ENCODE results near the gene FRMD8.

DNA sequence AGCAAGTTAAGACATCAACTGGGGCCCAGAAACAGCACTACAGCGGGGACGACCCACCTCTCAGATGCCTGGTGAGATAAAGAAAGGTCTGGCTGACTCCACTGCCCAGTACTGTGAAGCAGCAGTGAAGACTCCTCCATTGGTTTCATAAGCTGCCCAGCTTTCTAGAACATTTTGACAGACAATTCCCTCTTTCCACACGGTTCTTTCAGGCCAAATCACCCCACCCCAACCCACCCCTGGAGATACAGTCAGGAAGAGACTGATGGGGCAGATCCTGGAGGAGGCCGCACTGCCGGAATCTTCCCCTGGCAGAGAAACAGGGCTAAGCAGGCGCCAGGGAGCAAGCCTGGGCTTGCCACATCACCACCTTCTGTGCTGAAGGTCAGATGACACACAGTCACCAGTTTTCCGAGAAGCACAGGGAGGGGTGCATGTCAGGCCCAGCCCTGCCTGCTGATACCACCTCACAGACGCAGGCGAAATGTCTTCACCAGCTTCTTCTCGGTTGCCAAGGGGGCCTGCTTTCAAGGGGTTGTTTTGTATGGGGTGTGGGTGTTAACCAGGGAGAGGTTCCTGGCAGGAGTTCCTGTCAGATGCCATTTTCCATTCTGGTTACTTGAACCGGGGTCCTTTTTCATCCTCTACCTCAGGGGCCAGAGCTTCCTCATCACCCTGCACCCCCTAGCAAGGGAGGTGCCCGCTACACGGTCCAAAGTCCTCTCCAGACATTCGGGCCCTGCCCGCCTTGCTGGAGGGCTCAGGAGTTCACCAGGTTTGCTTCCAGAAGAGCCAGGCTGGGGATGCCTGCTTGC, 34.7 kb downstream of the FRMD8 start:
- TF ChIP-seq, protein P1, sequence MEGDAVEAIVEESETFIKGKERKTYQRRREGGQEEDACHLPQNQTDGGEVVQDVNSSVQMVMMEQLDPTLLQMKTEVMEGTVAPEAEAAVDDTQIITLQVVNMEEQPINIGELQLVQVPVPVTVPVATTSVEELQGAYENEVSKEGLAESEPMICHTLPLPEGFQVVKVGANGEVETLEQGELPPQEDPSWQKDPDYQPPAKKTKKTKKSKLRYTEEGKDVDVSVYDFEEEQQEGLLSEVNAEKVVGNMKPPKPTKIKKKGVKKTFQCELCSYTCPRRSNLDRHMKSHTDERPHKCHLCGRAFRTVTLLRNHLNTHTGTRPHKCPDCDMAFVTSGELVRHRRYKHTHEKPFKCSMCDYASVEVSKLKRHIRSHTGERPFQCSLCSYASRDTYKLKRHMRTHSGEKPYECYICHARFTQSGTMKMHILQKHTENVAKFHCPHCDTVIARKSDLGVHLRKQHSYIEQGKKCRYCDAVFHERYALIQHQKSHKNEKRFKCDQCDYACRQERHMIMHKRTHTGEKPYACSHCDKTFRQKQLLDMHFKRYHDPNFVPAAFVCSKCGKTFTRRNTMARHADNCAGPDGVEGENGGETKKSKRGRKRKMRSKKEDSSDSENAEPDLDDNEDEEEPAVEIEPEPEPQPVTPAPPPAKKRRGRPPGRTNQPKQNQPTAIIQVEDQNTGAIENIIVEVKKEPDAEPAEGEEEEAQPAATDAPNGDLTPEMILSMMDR (IDR thresholded peaks at IDR 0.05), result peak in 1 of 5 experiments; percentile 34
- TF ChIP-seq POLR2A (IDR thresholded peaks at IDR 0.05) (peak; percentile 43 to 69), EP300 (IDR thresholded peaks at IDR 0.05) (peak; percentile 100)
